ENCODE data around the gene SLC16A5. TPM values are rescaled to one million over a fixed set of nuclear protein-coding genes. Genes with fewer than 3 reads are reported as not detected.
"Not testable (repeated sequence)": the region's sequence is repeated elsewhere in the genome, so short reads cannot be mapped to it uniquely, and the experiment has no call there.

Gene SLC16A5
- polyA plus RNA-seq, 4 donors: 13.4 to 43.4 (median 23.9) TPM

- DNase-seq (ENCODE audit: low read depth in 4 of 4, low spot score in 3 of 4): no peak
Observed at GRCh38 chr17:75109046-75109406, 21.3 kb downstream of the SLC16A5 start.

DNA sequence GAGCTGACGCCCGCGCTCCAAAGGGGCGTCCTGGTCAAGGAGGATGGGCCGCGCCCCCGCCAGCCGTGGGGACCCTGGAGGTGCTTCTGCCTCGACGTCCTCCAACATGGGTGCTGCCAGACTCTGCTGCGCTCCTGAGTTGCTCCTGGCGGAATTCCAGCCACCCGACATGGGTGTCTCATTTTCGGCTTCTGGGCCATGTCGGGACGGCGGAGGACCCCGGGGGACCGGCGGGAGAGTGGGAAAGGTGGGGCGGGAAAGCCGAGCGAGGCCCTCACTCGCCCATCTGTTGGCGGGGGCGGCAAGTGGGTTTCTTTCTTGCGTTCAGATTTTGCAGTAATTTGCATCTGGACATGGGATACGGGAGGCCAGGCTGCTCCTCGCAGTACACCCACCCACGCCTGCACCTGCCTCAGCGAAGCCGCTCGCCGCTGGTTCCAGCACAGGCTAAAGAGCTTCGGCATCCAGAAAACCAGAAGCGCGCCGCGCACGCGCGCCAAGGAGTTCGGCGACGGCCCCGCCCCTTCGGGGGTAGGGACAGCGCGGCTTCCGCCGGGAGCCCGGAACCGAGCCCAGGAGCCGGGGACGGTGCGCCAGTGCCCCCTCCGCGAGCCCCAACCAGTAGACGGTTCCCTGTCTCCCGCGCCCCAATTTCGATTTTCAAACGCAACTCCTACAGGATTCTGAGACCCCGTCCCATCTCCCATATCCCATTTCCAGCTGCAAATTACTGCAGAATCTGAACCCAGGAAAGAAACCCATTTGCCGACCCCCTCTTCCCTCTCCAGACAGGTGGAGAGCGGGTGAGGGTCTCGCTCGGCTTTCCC, 21.9 kb downstream of the SLC16A5 start, which contains the start of gene ARMC7:
ARMC7 (plus strand) TSS at position 563 of the 827 bp plus-strand sequence. CDS start 320 bp downstream, outside the sequence.
- DNase-seq (ENCODE audit: low read depth in 4 of 4, low spot score in 3 of 4): no peak

DNA sequence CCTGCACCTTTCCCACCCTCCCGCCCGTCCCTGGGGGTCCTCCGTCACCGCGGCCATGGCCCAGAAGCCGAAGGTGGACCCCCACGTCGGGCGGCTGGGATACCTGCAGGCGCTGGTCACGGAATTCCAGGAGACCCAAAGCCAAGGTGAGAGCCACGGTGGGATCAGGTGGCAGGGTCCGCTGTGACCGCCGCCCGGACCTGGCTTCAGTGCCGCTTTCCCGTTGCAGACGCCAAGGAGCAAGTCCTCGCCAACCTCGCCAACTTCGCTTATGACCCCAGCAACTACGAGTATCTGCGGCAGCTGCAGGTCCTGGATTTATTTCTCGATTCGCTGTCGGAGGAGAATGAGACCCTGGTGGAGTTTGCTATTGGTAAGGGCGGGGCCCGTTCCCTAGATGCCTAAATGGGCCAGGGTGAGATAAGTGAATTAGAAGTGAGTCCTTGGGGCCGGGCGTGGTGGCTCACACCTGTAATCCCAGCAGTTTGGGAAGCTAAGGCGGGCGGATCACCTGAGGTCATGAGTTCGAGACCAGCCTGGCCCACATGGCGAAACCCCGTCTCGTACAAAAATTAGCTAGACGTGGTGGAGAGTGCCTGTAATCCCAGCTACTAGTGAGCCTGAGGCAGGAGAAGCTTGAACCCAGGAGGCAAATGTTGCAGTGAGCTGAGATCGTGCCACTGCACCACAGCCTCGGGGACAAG, 22.6 kb downstream of the SLC16A5 start:
- DNase-seq (ENCODE audit: low read depth in 4 of 4, low spot score in 3 of 4): no peak

GRCh38 chr17:75111777-75112335, 24.1 kb downstream of the SLC16A5 start:
- no peak for DNase-seq (ENCODE audit: low read depth in 4 of 4, low spot score in 3 of 4)

DNA sequence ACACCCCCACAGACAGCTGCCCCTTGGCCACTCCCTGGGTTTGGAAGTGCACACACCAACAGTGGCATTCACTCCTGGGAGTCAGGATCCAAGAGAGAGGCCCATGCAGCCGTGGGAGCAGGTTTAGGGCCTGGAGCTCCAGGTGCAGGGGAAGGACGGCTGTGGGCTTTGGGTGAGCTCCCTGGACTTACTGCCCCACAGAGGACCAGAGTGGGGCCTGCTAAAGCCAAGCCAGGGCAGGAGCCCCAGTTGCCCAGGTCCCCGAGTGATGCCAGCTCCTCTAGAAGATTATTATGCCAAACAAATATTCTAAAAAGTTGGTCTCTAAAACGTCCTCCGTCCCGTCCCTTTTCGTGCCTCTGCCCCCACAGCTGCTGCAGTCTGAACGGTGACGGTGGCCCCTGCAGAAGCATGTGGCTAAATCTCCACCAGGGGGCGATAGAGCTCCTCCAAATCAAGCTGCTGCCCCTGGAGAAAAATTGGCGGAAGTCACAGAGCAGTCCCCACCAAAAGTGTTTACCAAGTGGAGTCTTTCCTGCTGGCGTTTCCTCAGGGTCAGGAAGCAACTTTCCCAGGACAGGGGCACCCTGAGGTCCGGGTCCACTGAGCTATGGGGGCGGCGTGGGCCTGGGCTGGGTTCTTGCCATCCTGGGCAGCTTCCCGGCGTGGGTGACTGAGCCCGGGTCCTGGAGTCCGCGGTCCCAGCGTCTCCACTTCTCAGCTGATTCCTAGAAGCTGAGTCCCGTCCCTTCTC, 26.2 kb downstream of the SLC16A5 start:
- DNase-seq (ENCODE audit: low read depth in 4 of 4, low spot score in 3 of 4): peak; percentile 87 to 90 (median 88)

- no peak for DNase-seq (ENCODE audit: low read depth in 4 of 4, low spot score in 3 of 4)
Observed at GRCh38 chr17:75114552-75115314, 27.0 kb downstream of the SLC16A5 start.

GRCh38 chr17:75115555-75115954, 27.8 kb downstream of the SLC16A5 start:
- no peak for DNase-seq (ENCODE audit: low read depth in 4 of 4, low spot score in 3 of 4)

DNA sequence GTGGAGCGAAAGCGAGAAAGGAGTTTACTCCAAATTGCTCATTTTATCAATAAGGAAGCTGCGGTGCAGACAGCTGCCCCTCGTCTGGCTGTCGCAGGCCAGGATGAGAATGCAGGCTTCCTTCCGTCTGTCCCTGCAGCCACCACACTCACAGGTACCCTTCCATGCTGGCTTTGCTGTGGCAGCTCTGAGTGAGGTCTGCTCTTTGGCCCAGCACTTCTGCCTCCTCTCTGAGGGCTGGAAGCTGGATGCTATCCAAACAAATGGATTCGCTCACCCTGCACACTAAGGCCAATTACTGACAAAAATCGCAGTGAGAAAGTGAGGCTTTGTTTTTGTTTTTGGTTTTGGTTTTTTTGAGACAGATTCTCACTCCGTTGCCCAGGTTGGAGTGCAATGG, 29.0 kb downstream of the SLC16A5 start:
- DNase-seq (ENCODE audit: low read depth in 4 of 4, low spot score in 3 of 4): no peak

DNA sequence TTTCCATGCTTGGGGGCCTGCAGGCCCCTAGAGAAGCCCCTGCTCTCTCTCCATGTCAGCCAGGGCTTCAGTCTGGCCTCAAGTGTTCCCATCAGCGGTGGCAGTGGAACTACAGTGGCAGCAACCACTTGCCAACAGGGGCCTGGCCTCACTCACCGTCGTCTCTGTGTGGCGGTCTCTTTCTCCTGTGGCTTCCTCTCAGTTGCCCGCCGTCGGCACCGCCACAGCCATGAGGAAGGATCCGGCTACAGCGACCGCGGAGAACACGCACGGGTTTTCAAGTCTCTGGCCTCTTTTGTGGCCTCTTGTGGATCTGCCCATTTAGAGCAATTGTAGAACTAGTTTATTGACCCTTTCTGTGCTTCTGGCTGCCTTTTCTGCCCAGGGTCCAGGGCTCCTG, 30.6 kb downstream of the SLC16A5 start:
- DNase-seq (ENCODE audit: low read depth in 4 of 4, low spot score in 3 of 4): no peak

GRCh38 chr17:75124041-75124818, 36.5 kb downstream of the SLC16A5 start:
- no peak for DNase-seq (ENCODE audit: low read depth in 4 of 4, low spot score in 3 of 4)

GRCh38 chr17:75124819-75125162, 37.0 kb downstream of the SLC16A5 start:
- no peak for DNase-seq (ENCODE audit: low read depth in 4 of 4, low spot score in 3 of 4)

DNA sequence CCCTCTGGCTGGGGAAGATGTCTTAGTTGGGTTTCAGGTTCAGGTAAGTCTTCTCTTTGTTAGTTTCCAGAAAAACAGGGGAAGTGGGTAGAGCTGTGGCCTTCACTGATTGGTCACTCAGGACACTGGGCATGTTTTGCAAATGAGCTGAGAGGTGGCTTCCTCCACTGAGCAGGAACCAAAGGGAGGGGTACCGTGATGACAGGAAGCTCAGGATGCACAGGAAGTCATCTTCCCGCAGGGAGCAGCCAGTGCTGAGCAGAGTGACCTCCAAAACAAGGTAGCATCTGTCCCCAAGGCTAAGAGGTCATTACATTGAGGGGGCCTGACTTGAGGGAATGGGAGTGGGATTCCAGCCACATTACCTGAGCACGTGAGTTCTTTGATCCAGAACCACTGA, 38.2 kb downstream of the SLC16A5 start:
- no peak for DNase-seq (ENCODE audit: low read depth in 4 of 4, low spot score in 3 of 4)

- no peak for DNase-seq (ENCODE audit: low read depth in 4 of 4, low spot score in 3 of 4)
Observed at GRCh38 chr17:75126954-75127353, 39.2 kb downstream of the SLC16A5 start.

DNA sequence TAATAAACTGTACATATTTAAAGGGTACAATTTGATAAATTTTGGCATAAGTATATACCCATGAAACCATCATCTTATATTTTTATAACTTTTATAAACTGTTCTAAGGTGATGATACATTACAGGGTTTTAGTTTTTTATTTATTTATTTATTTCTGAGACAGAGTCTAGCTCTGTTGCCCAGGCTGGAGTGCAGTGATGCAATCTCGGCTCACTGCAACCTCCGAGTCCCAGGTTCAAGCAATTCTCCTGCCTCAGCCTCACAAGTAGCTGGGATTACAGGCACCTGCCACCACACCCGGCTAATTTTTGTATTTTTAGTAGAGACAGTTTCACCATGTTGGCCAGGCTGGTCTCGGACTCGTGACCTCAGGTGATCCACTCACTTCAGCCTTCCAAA, 40.2 kb downstream of the SLC16A5 start:
- not testable (repeated sequence) for DNase-seq (ENCODE audit: low read depth in 4 of 4, low spot score in 3 of 4)

- DNase-seq (ENCODE audit: low read depth in 4 of 4, low spot score in 3 of 4): no peak
Observed at GRCh38 chr17:75128694-75129505, 41.1 kb downstream of the SLC16A5 start.

GRCh38 chr17:75129576-75129975, 41.8 kb downstream of the SLC16A5 start:
- no peak for DNase-seq (ENCODE audit: low read depth in 4 of 4, low spot score in 3 of 4)

- DNase-seq (ENCODE audit: low read depth in 4 of 4, low spot score in 3 of 4): no peak
Observed at GRCh38 chr17:75130059-75130631, 42.4 kb downstream of the SLC16A5 start.

- DNase-seq (ENCODE audit: low read depth in 4 of 4, low spot score in 3 of 4): no peak
Observed at GRCh38 chr17:75130632-75131277, 43.0 kb downstream of the SLC16A5 start.

Data from left renal pelvis (tissue), 4 donors.